ENCODE results near the gene BCOR. TPM values are rescaled to one million over a fixed set of nuclear protein-coding genes. Genes with fewer than 3 reads are reported as not detected.

Gene BCOR
- total and polyA plus RNA-seq, 2 of the 8 experiments (the other 6 are each of a cell fraction or from before 2014, with no cell fraction given): 25.0 to 50.8 TPM

DNA sequence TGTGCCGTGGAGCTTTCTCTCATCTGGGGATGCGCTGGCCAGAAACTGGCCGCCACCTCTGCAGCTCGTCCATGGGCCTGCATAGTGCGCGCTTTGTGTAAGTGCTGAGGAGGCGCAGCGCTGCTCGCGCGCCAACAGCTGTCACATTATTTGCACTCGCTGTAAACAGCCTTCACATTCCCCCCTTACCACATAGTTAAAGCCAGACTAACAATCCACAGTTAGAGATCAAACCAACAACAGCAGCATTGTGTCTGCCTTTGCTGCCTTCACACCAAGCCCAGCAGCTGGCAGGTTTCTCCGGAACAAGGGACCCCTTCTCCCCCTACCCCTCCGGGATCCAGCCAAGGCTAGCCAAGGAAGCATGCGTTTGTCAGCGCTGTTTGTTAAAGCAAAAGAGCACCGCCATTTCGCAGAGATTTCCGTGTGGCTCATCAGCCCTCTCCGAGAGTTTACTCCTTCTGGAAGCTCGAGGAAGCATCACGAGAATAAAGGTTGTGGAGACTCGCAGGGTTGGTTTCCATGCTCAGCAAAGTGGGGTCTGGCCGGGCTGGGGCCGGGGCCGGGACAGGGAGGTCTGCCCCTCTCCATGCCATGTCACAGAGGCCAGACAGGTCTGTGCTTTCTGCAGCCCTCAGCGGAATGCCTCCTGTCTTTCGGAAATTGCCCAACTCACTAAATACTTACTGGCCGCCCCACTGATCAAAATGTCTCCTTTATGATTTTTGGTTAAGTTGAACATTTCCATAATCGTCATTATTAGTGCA lies 11.0 kb downstream of the BCOR start:
- FAIRE-seq (peak; percentile 50), DNase-seq (ENCODE audit: low read depth in 1 of 2, low spot score in 2 of 2) (no peak)
- Histone ChIP-seq H3K27me3 (replicated peaks in 1 of 4; ENCODE audit: control insufficient read depth in 3 of 4, extremely low read depth in 1 of 4, insufficient read depth in 3 of 4, low read length in 3 of 4) (peaks cover 0 to 37% (median 14%) of the 10 kb centered on the region in 4 experiments; a peak in 5 of 7 replicates), H3K23me2 (ENCODE audit: low read depth, low read length) (peaks cover 4% of the 10 kb centered on the region; the same call in 1 of the 2 replicates), H3K14ac (ENCODE audit: insufficient read length) (no peak overlapping the region), H4K8ac (ENCODE audit: extremely low read depth, insufficient read depth, low read length) (no peak overlapping the region), H3K9me3 (ENCODE audit: insufficient read depth in 2 of 2, low read depth in 1 of 2, low read length in 1 of 2) (no peaks in the 10 kb centered on the region), H3K4me3 (ENCODE audit: extremely low read depth in 1 of 4, insufficient read depth in 2 of 4, low read depth in 3 of 4, low read length in 4 of 4) (peak overlapping the region in 1 of 4 experiments; percentile 79; a peak in 2 of 8 replicates), H2BK5ac (ENCODE audit: low read depth, low read length) (no peak overlapping the region), H2BK15ac (ENCODE audit: low read length) (no peak overlapping the region), H2AFZ (ENCODE audit: low read length) (no peak overlapping the region), H3K79me1 (ENCODE audit: low read depth, low read length) (no peaks in the 10 kb centered on the region), H2BK12ac (ENCODE audit: low read depth, low read length) (0 out of 2 replicates have a peak overlapping the region, but pooled peaks have one; percentile 39), H3K79me2 (ENCODE audit: control insufficient read depth in 1 of 2, insufficient read depth in 2 of 2, low read length in 2 of 2) (peaks cover 5 to 87% of the 10 kb centered on the region in 2 experiments; a peak in 3 of 4 replicates), H3K4me1 (replicated peaks in 1 of 4; ENCODE audit: control insufficient read depth in 3 of 4, insufficient read depth in 4 of 4, low read length in 3 of 4) (peaks cover 16 to 46% (median 34%) of the 10 kb centered on the region in 4 experiments), H3K23ac (ENCODE audit: insufficient read length) (no peak overlapping the region), H2BK20ac (ENCODE audit: low read length) (no peak overlapping the region), H3K36me3 (ENCODE audit: control insufficient read depth in 2 of 4, insufficient read depth in 4 of 4, low read length in 3 of 4) (no peaks in the 10 kb centered on the region), H2BK120ac (replicated peaks; ENCODE audit: low read depth, low read length) (no peak overlapping the region), H4K91ac (replicated peaks; ENCODE audit: insufficient read length, low read length) (no peak overlapping the region), H3K56ac (replicated peaks; ENCODE audit: insufficient read length, low read depth, low read length) (no peak overlapping the region), H2AK5ac (ENCODE audit: low read depth, low read length) (no peak overlapping the region), H3K4me2 (ENCODE audit: insufficient read depth in 1 of 2, low read depth in 2 of 2, low read length in 2 of 2) (peak overlapping the region; percentile 51 to 81), H4K20me1 (replicated peaks in 1 of 2; ENCODE audit: control insufficient read depth in 1 of 2, insufficient read depth in 2 of 2, low read length in 2 of 2) (peaks cover 38 to 41% of the 10 kb centered on the region in 2 experiments), H3K4ac (replicated peaks; ENCODE audit: insufficient read length, low read depth, low read length) (no peak overlapping the region), H3K9ac (replicated peaks in 1 of 4; ENCODE audit: extremely low read depth in 1 of 4, low read depth in 3 of 4, low read length in 3 of 4) (no peak overlapping the region), H4K5ac (ENCODE audit: insufficient read length, low read depth, low read length) (no peak overlapping the region), H3K27ac (ENCODE audit: low read depth, low read length) (no peak overlapping the region), H3K18ac (ENCODE audit: extremely low read depth, low read length) (no peak overlapping the region; the same call in 1 of the 2 replicates)
- WGBS, 2 experiments (ENCODE audit: extremely low coverage in 1 of 2, insufficient coverage in 1 of 2, insufficient read length in 1 of 2, insufficient replicate concordance in 2 of 2, low coverage in 1 of 2, low lambda C conversion rate in 2 of 2, missing lambda C conversion rate in 1 of 2): 36% methylated on average over 15 of the region's 30 CpGs; no CpG with 5 or more reads in 1 of the 2 experiments
- CTCF ChIA-PET (ENCODE audit: partially characterized antibody): interaction anchor here (0.7 to 1.7 kb wide), 2 partner anchors 11 to 83 kb away, joined by 3 to 7 read pairs; partner anchors contain the start of gene BCOR
- POLR2A ChIA-PET (ENCODE audit: partially characterized antibody): interaction anchor here (1.0 to 29.1 kb wide), 6 partner anchors 9 to 62 kb away, joined by 3 to 509 read pairs (median 6); partner anchors contain the start of gene BCOR
- TF ChIP-seq, protein P1, sequence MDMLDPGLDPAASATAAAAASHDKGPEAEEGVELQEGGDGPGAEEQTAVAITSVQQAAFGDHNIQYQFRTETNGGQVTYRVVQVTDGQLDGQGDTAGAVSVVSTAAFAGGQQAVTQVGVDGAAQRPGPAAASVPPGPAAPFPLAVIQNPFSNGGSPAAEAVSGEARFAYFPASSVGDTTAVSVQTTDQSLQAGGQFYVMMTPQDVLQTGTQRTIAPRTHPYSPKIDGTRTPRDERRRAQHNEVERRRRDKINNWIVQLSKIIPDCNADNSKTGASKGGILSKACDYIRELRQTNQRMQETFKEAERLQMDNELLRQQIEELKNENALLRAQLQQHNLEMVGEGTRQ (IDR thresholded peaks at IDR 0.05; ENCODE audit: low read length): no peak
- TF ChIP-seq RNF2 (IDR thresholded peaks at IDR 0.05; ENCODE audit: borderline replicate concordance, low read depth, low read length, missing control alignments, poor library complexity, severe bottlenecking) (no peak), MAFK (IDR thresholded peaks at IDR 0.05; ENCODE audit: low read depth, low read length) (no peak), CTBP2 (IDR thresholded peaks at IDR 0.05; ENCODE audit: borderline replicate concordance, insufficient read depth, insufficient read length, low read length) (no peak), ASH2L (IDR thresholded peaks at IDR 0.05; ENCODE audit: low read length) (no peak)

All from H1 (cell line).